GM18951 (cell line): ENCODE data around the gene PDK3.

ENCODE experiments used
- POLR2A ChIP-seq: IDR thresholded peaks from 4 replicates; pipeline ENCODE4 v1.6.1; 2011; ENCODE audit warnings: mild to moderate bottlenecking; ENCODE audit not compliant: insufficient read length, insufficient read depth; ENCODE audit errors: extremely low read depth
- in situ Hi-C: fragments of 300-500 bp; cut with MboI; formaldehyde crosslinking; loops from one replicate; pipeline ENCODE4 v1.12.0; 2022; ENCODE audit warnings: low sequenced_read_pairs, mixed read lengths, inconsistent platforms; ENCODE audit not compliant: unreplicated experiment

The PDK3 gene

DNA sequence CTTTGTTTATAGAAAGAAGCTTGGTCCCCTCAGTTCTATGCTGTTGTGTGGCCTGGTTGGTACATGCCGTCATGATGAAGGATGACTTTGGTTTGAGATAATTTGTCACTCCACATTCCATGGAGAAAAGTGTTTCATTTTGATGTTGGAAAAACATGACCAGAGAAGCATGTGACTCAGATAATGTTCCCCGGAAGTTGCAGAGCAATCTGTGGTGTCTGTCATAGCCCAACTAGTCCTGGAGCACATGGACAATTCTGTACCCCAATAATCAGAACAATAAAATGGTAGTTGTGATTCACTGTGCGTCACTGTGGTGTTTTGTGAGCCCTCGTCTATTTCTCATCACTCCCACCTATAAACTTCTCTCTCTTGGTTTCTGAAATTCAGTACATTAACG, 85.1 kb downstream of the PDK3 start:
- in situ Hi-C loops = no loop called here
- TF ChIP-seq POLR2A = no peak

DNA sequence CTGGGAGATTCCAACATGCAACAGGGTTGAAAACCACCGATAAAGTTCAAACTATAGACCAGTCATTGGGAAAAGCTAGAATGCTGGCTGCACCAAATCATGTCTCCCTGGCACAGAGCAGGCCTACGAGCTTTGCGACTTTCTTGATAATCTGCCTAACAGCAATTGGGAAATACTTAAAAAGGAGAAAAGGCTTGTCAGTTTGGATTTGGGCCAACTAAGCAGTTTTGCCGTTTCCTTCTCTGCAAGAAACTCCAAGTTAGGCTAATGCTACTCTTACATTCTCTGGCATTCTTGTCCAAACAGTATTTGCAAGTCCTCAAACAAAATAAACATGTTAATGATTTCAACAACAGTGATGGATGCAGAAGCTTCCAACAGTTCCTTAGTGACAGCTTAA, 87.9 kb downstream of the PDK3 start:
- TF ChIP-seq POLR2A = no peak
- in situ Hi-C loops = no loop called here

DNA sequence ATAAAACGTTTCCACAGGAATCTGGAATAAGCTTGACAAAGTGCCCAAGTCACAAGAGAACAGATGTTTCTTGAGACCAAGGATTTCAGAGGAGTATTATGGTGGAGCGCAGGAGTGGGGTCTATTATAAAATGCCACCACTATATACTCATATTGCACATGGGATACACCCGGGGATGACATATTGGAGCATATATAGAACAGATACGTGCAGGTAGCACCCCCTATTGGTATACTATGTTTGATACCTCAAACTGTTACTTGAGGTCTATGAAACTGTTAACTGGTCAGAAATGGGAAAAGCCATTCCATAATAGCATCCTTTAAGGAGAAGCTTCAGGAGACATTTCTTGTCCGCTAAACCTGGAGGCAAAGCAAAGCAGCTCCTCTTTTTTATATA, 96.0 kb downstream of the PDK3 start:
- in situ Hi-C loops = no loop called here
- no peak for TF ChIP-seq POLR2A

DNA sequence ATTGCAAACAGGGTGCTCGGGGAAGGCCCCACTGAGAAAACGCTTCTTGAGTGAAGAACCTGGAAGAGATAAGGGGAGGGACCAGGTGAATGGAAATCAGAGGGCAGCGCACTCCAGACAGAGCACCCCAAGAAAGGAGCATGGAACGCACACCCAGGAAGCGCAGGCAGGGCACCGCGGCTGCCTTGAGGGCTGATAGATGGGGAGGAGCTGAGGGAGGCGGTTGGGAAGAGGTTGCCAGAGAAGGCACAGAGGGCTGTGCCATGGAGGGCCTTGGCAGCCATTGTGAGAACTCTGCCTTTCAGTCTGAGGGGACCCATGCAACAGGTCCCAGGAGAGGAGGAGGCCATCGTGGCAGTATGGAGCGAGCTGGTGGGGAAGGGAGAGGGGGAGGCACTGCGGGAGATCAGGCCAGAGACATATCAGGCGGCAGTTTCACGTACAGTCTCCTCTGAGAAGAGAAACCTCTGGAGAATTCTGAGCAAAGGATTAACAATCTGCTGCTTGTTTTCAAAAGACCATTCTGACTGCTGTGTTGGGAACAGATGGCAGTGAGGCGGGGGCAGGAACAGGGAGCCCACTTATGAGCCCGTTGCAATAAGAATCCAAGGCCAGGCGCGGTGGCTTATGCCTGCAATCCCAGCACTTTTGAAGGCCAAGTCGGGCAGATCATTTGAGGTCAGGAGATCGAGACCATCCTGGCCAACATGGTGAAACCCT, 98.4 kb downstream of the PDK3 start:
- in situ Hi-C loops = no loop called here
- no peak for TF ChIP-seq POLR2A

DNA sequence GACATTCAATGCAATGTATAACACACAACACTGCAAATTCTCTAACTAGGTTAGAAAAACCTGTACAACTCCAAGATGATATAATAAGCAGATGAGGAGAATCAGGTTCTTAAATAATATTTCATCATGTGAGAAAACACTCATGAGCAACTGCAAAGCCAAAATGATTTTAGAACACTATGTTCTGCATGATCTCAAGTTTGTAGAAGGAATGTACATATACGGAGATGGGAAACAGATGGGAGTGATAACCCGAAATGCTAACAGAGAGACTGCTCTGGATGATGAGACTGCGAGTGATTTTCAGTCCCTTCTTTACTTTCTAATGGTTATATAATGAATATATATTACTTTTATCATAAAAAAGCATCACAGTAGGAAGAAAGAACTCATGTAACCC, 101.2 kb downstream of the PDK3 start:
- in situ Hi-C loops = no loop called here
- no peak for TF ChIP-seq POLR2A

DNA sequence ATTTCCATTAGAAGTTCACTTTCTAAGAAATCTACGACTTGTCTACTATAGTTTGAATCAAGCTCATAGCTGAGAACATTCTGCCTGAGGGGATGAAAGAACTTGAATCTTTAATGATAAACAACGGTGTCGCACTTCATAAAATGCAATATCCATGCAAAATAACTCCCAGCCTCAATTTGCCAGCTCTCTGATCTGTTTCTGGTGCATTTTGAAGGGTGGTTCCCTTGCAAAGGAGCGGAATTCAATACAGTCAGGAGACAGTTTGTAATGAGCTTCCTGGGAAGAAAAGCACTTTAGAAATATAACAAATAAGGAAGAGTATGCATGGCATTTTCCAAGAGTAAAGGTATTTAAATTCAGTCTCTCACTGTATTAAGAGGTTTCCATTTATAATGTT, 102.1 kb downstream of the PDK3 start:
- TF ChIP-seq POLR2A = no peak
- in situ Hi-C loops = no loop called here

DNA sequence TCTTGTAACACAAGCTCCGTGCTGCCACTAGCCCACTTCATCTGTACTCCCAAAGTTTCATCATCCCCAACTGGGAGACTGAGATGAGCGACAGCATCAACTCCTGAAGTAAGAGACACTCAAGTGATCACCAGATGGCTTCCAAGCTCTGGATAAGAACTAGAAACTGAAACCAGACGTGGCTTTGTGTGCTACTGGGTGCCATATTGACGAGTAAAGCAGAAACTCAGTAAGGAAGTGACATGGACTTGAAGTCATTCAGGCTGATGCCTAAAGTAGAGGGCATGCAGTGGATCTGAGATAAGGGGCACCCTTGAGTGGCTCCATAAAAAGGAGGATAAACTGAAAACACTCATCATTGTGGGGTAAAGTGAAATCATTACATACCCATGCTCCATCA, 109.7 kb downstream of the PDK3 start:
- no peak for TF ChIP-seq POLR2A
- in situ Hi-C loops = no loop called here

DNA sequence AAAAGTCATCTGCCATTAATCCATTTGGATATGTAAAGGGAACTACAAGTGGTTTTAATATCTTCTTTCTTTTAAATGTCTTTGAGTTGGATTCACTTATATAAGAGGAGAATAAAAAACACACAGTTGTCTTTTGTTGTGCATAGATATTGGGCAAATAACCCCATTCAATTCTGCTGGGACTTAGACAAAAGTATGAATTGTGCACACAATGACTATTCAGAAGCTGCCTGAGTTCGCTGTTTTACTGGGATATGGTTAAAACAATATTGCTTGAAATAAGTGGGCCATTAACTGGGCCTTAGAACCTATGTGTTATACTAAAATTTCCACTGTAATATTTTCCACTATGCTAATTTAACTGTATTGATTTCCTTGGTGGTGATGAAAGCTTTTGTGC, 110.4 kb downstream of the PDK3 start:
- in situ Hi-C loops = no loop called here

DNA sequence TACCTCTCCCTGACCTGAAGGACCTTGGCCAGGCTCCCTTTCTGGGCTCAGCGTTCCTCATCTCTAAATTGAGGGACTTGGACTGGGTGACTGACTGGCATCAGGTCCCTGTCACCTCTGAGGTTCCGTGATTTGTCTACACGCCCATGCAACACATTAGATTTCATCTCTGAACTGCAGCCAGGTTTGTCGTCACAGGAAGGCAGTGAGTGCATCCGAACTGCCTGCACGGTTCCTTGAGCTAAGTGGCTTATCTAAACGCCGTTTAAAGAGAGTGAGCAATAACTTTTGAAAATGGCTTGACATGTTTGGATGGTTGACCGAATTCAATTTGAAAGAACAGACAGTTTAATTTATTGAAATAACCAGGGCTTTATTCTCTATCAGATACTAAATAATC, 112.0 kb downstream of the PDK3 start:
- TF ChIP-seq POLR2A = no peak
- in situ Hi-C loops = no loop called here

More for the DNA sequence above, 110.4 kb downstream of the PDK3 start:
- TF ChIP-seq POLR2A = no peak
